OCI-LY7 (cell line): ENCODE data around the gene PIGM. TPM values are rescaled to one million over a fixed set of nuclear protein-coding genes. Genes with fewer than 3 reads are reported as not detected.

Source experiments
- BruUV-seq: library from RNA; stranded (reverse); fragments of 400-500 nt; replicated peaks from 2 replicates; lab custom pipeline; 2021; lab: Mats Ljungman, UMichigan
- CTCF ChIA-PET: fragments of 300-600 bp; sonication (Branson Sonifier 250); formaldehyde crosslinking; loops from one replicate; lab custom pipeline; 2022; ENCODE audit warnings: antibody characterized with exemption; ENCODE audit not compliant: unreplicated experiment; lab: Charles Lee
- POLR2A ChIA-PET: fragments of 300-600 bp; sonication (Branson Sonifier 250); formaldehyde crosslinking; loops from one replicate; lab custom pipeline; 2022; ENCODE audit warnings: antibody characterized with exemption; lab: Charles Lee
- DNase-seq: peaks from one replicate; pipeline ENCODE4 v3.0.0-alpha.2; 2015; ENCODE audit warnings: low spot score
- H2AFZ ChIP-seq: fragments of 200-600 bp; sonication (generic), shearing (Covaris generic); 2 replicates; pipeline ENCODE4 v1.6.1; 2014; ENCODE audit warnings: mild to moderate bottlenecking, antibody characterized with exemption, low read length, moderate library complexity
- H3K27ac ChIP-seq: fragments of 200-600 bp; sonication (generic); 2 replicates; pipeline ENCODE4 v1.5.1; 2014; ENCODE audit warnings: mixed run types, low read depth, mild to moderate bottlenecking, moderate library complexity, low read length, inconsistent platforms; ENCODE audit not compliant: poor library complexity, severe bottlenecking
- H3K36me3 ChIP-seq: fragments of 200-600 bp; sonication (generic); 2 replicates; pipeline ENCODE4 v1.6.1; 2014; ENCODE audit warnings: mild to moderate bottlenecking, antibody characterized with exemption, low read length, moderate library complexity, mixed read lengths; ENCODE audit not compliant: insufficient read depth
- H3K4me1 ChIP-seq: fragments of 200-600 bp; sonication (generic); 2 replicates; pipeline ENCODE4 v1.5.1; 2014; ENCODE audit warnings: mild to moderate bottlenecking, low read length; ENCODE audit not compliant: insufficient read depth, poor library complexity, severe bottlenecking
- H3K4me2 ChIP-seq: fragments of 200-600 bp; sonication (generic); 2 replicates; pipeline ENCODE4 v1.6.1; 2014; ENCODE audit warnings: mild to moderate bottlenecking, low read length
- H3K4me3 ChIP-seq: fragments of 200-600 bp; sonication (generic); 2 replicates; pipeline ENCODE4 v1.5.1; 2014; ENCODE audit warnings: mild to moderate bottlenecking, low read depth, low read length; ENCODE audit not compliant: poor library complexity, severe bottlenecking
- H3K79me2 ChIP-seq: fragments of 200-600 bp; sonication (generic); 2 replicates; pipeline ENCODE4 v1.6.1; 2016; ENCODE audit warnings: low read depth, mild to moderate bottlenecking, low read length, moderate library complexity, mixed read lengths; ENCODE audit not compliant: insufficient read depth
- H3K9me2 ChIP-seq: fragments of 200-600 bp; sonication (generic); 2 replicates; pipeline ENCODE4 v1.6.1; 2016; ENCODE audit warnings: mild to moderate bottlenecking, low read length, mixed read lengths; ENCODE audit not compliant: insufficient read depth
- H3K9me3 ChIP-seq: fragments of 200-600 bp; sonication (generic); 2 replicates; pipeline ENCODE4 v1.6.1; 2014; ENCODE audit warnings: mild to moderate bottlenecking, mixed run types, low read length, mixed read lengths
- H4K20me1 ChIP-seq: fragments of 200-600 bp; sonication (generic); 2 replicates; pipeline ENCODE4 v1.6.1; 2014; ENCODE audit warnings: mild to moderate bottlenecking, antibody characterized with exemption, low read length, moderate library complexity, mixed read lengths; ENCODE audit not compliant: insufficient read depth
- CTCF ChIP-seq: fragments of 200-600 bp; sonication (generic); conservative IDR thresholded peaks from 2 replicates; pipeline ENCODE4 v1.5.1; 2014; ENCODE audit warnings: mild to moderate bottlenecking, antibody characterized with exemption, low read length, moderate library complexity, mixed read lengths
- EZH2phosphoT487 ChIP-seq: fragments of 200-600 bp; sonication (generic); IDR thresholded peaks from 2 replicates; pipeline ENCODE4 v1.6.1; 2018; ENCODE audit warnings: low read depth, borderline replicate concordance, mild to moderate bottlenecking, mixed run types, antibody characterized with exemption, low read length, moderate library complexity, mixed read lengths
- intact Hi-C: fragments of 100-400 bp; cut with micrococcal nuclease; formaldehyde crosslinking; loops from one replicate; pipeline ENCODE4 v1.10.0; 2022; ENCODE audit not compliant: unreplicated experiment
- total RNA-seq, 2 experiments: library from RNA; depleted of rRNA in 1 of 2; stranded (reverse); fragments of >200 nt in 1 of 2; shearing (Covaris generic) in 1 of 2; gene quantifications; 2 replicates each; pipeline ENCODE4 v1.2.3, GENCODE V29; 2014 to 2022

The PIGM gene
- total RNA-seq, 2 experiments from 2014 or later = 4.2 to 5.1 TPM

GRCh38 chr1:160006312-160006940 is 25.4 kb downstream of the PIGM start:
- Histone ChIP-seq H3K4me3 (no peak overlapping the region), H3K9me2 (no peaks in the 10 kb centered on the region), H3K9me3 (no peaks in the 10 kb centered on the region), H3K36me3 (no peaks in the 10 kb centered on the region), H2AFZ (no peak overlapping the region), H3K79me2 (no peaks in the 10 kb centered on the region), H3K4me2 (no peak overlapping the region), H4K20me1 (no peaks in the 10 kb centered on the region), H3K4me1 (no peaks in the 10 kb centered on the region), H3K27ac (no peak overlapping the region)
- intact Hi-C loops = loop anchor here (1.0 to 2.0 kb wide), 2 partner anchors 116 to 226 kb away; partner anchors contain the start of gene DUSP23
- CTCF ChIA-PET = interaction anchor here (1.0 to 1.5 kb wide), 2 partner anchors 62 to 114 kb away, joined by 3 to 11 read pairs; no protein-coding TSS in a partner anchor
- POLR2A ChIA-PET = interaction anchor here (0.6 to 1.1 kb wide), 3 partner anchors 12 to 118 kb away, joined by 3 to 5 read pairs (median 3); no protein-coding TSS in a partner anchor
- TF ChIP-seq CTCF (peak; percentile 97), EZH2phosphoT487 (no peak)
- BruUV-seq = no TSS peak
- DNase-seq = peak; percentile 80

- BruUV-seq = no TSS peak
- Histone ChIP-seq H3K9me2 (no peaks in the 10 kb centered on the region), H3K9me3 (no peaks in the 10 kb centered on the region), H3K4me3 (no peak overlapping the region), H3K4me2 (no peak overlapping the region), H2AFZ (no peak overlapping the region), H3K79me2 (no peaks in the 10 kb centered on the region), H3K27ac (no peak overlapping the region), H3K36me3 (no peaks in the 10 kb centered on the region), H3K4me1 (no peaks in the 10 kb centered on the region), H4K20me1 (no peaks in the 10 kb centered on the region)
- POLR2A ChIA-PET = no interaction called here
- intact Hi-C loops = no loop called here
- DNase-seq = no peak
- TF ChIP-seq CTCF (no peak), EZH2phosphoT487 (no peak)
- CTCF ChIA-PET = interaction anchor here (0.6 kb wide), 1 partner anchor 72 kb away, joined by 3 read pairs; no protein-coding TSS in a partner anchor
Measured at GRCh38 chr1:160005070-160005469, 26.7 kb downstream of the PIGM start.

- no peak overlapping the region for H2AFZ ChIP-seq
- H3K4me1 ChIP-seq = no peaks in the 10 kb centered on the region
- TF ChIP-seq CTCF (no peak), EZH2phosphoT487 (no peak)
- no peaks in the 10 kb centered on the region for H4K20me1 ChIP-seq
- H3K27ac ChIP-seq = no peak overlapping the region
- POLR2A ChIA-PET = no interaction called here
- H3K36me3 ChIP-seq = no peaks in the 10 kb centered on the region
- no peak for DNase-seq
- intact Hi-C loops = no loop called here
- H3K4me2 ChIP-seq = no peak overlapping the region
- no TSS peak for BruUV-seq
- H3K9me3 ChIP-seq = no peaks in the 10 kb centered on the region
- H3K4me3 ChIP-seq = no peak overlapping the region
- CTCF ChIA-PET = interaction anchor here (0.6 to 0.9 kb wide), 2 partner anchors 72 to 115 kb away, joined by 3 read pairs; no protein-coding TSS in a partner anchor
- H3K9me2 ChIP-seq = no peaks in the 10 kb centered on the region
- H3K79me2 ChIP-seq = no peaks in the 10 kb centered on the region
Measured at GRCh38 chr1:160004425-160004824, 27.4 kb downstream of the PIGM start.
